Activated T-cell treated with anti-CD3 and anti-CD28 coated beads, Interleukin-2, amount 50 U/mL, for 48 hours (primary cell): ENCODE results near the gene CFAP126.
"Not testable (repeated sequence)": the region's sequence is repeated elsewhere in the genome, so short reads cannot be mapped to it uniquely, and the experiment has no call there.

Experiments
- DNase-seq, 2 experiments: peaks; one replicate each; pipeline ENCODE4 v3.0.0-alpha.2; 2020

Gene CFAP126

GRCh38 chr1:161379071-161379470, 11.4 kb upstream of the CFAP126 start:
- DNase-seq = no peak

GRCh38 chr1:161378014-161378413, 10.3 kb upstream of the CFAP126 start:
- no peak for DNase-seq

- no peak for DNase-seq
Measured at GRCh38 chr1:161374373-161374772, 6.7 kb upstream of the CFAP126 start.

GRCh38 chr1:161373442-161373841, 5.8 kb upstream of the CFAP126 start:
- DNase-seq = no peak

GRCh38 chr1:161365207-161365606, 2.5 kb downstream of the CFAP126 start:
- no peak for DNase-seq

- DNase-seq = no peak
Measured at GRCh38 chr1:161364332-161364731, 3.3 kb downstream of the CFAP126 start.

GRCh38 chr1:161359291-161359690, 8.4 kb downstream of the CFAP126 start:
- DNase-seq = no peak

- DNase-seq = no peak
Measured at GRCh38 chr1:161357073-161357472, 10.6 kb downstream of the CFAP126 start.

- no peak for DNase-seq
Measured at GRCh38 chr1:161351482-161351881, 16.2 kb downstream of the CFAP126 start.

- no peak for DNase-seq
Measured at GRCh38 chr1:161350671-161351070, 17.0 kb downstream of the CFAP126 start.

- no peak for DNase-seq
Measured at GRCh38 chr1:161342821-161343220, 24.9 kb downstream of the CFAP126 start.

- DNase-seq = no peak
Measured at GRCh38 chr1:161342177-161342576, 25.5 kb downstream of the CFAP126 start.

GRCh38 chr1:161335796-161336195, 31.9 kb downstream of the CFAP126 start:
- no peak for DNase-seq

GRCh38 chr1:161333166-161333565, 34.5 kb downstream of the CFAP126 start:
- DNase-seq = no peak

- DNase-seq = no peak
Measured at GRCh38 chr1:161330346-161330745, 37.3 kb downstream of the CFAP126 start.

- no peak for DNase-seq
Measured at GRCh38 chr1:161324020-161324419, 43.7 kb downstream of the CFAP126 start.

- not testable (repeated sequence) for DNase-seq
Measured at GRCh38 chr1:161315841-161316674, 51.6 kb downstream of the CFAP126 start.
